Esophagus squamous epithelium (tissue), 5 donors: ENCODE measurements around the gene GLIS2. TPM values are rescaled to one million over a fixed set of nuclear protein-coding genes. Genes with fewer than 3 reads are reported as not detected.

Experiments
- DNase-seq: peaks from one replicate; lab custom pipeline; 2025; lab: John Stamatoyannopoulos, UW
- H3K27ac ChIP-seq, 4 donors: fragments of 200-600 bp; sonication (generic); one replicate each; pipeline ENCODE4 v1.5.1; 2016 to 2019; ENCODE audit warnings: mild to moderate bottlenecking in 1 of 4
- H3K27me3 ChIP-seq, 4 donors: fragments of 200-600 bp; sonication (generic); 1 replicate in 3 of 4; 2 replicates in 1 of 4; pipeline versions ENCODE4 v1.5.1 to v1.6.0; 2017 to 2021; ENCODE audit warnings: antibody characterized with exemption in 1 of 4
- H3K36me3 ChIP-seq, 3 donors: fragments of 200-600 bp; sonication (generic); one replicate each; pipeline ENCODE4 v1.5.1; 2016 to 2019
- H3K4me1 ChIP-seq, 3 donors: fragments of 200-600 bp; sonication (generic); one replicate each; pipeline ENCODE4 v1.5.1; 2017 to 2019
- H3K4me3 ChIP-seq, 4 donors: fragments of 200-600 bp; sonication (generic); 1 replicate in 3 of 4; 2 replicates in 1 of 4; pipeline ENCODE4 v1.5.1; 2016 to 2019; ENCODE audit warnings: mild to moderate bottlenecking in 2 of 4, moderate library complexity in 1 of 4
- H3K9me3 ChIP-seq, 3 donors: fragments of 200-600 bp; sonication (generic); one replicate each; pipeline ENCODE4 v1.5.1; 2016 to 2019
- CTCF ChIP-seq, 6 experiments: fragments of 450-650 bp in 4 of 6; fragments of 200-600 bp in 2 of 6; sonication (generic) in 2 of 6; IDR thresholded peaks; one replicate each; pipeline ENCODE4 v1.5.1; 2016 to 2019; ENCODE audit warnings: antibody characterized with exemption in 6 of 6, mild to moderate bottlenecking in 4 of 6, moderate library complexity in 4 of 6
- POLR2A ChIP-seq, 4 donors: fragments of 450-650 bp; IDR thresholded peaks; one replicate each; pipeline ENCODE4 v1.6.1; 2017; ENCODE audit warnings: antibody characterized with exemption in 4 of 4, mild to moderate bottlenecking in 4 of 4, moderate library complexity in 3 of 4
- WGBS, 2 donors: methylation state at CpG; one replicate each; pipeline ENCODE4 v1.1.5; 2018; 5-methylcytosine and 5-hydroxymethylcytosine counted together
- intact Hi-C: fragments of 100-400 bp; cut with DNase I; formaldehyde crosslinking; loops from one replicate; pipeline ENCODE4 v1.15.0; 2022
- total RNA-seq, 4 donors: library from RNA; depleted of rRNA; stranded (reverse); fragments of >200 nt; gene quantifications; one replicate each; pipeline ENCODE4 v1.1.0, GENCODE V29; 2016
- donor health status: DM: yes; HTN: yes; CAD: no.

GLIS2 gene
- total RNA-seq, 4 donors from 2014 or later: 0.30 to 1.7 (median 0.67) TPM

GRCh38 chr16:4288148-4288921, 27.5 kb upstream of the GLIS2 start:
- H3K9me3 ChIP-seq: no peaks in the 10 kb centered on the region
- no peak for DNase-seq
- intact Hi-C loops: loop anchor here (5.0 kb wide), 1 partner anchor 44 kb away; no protein-coding TSS in a partner anchor
- H3K4me1 ChIP-seq: peaks cover 0 to 29% (median 14%) of the 10 kb centered on the region in 3 donors
- no peak overlapping the region for H3K27ac ChIP-seq
- WGBS, 2 donors: 10 to 56% methylated on average over 2 to 18 of the region's 22 CpGs
- H3K4me3 ChIP-seq: no peak overlapping the region
- TF ChIP-seq POLR2A (IDR thresholded peaks at IDR 0.05) (no peak), CTCF (IDR thresholded peaks at IDR 0.05) (peak; percentile 76 to 98 (median 90))
- peaks cover 0 to 8% (median 0%) of the 10 kb centered on the region in 4 donors for H3K27me3 ChIP-seq
- H3K36me3 ChIP-seq: no peaks in the 10 kb centered on the region

GRCh38 chr16:4290236-4290830, 25.5 kb upstream of the GLIS2 start:
- Histone ChIP-seq H3K4me3 (no peak overlapping the region), H3K9me3 (no peaks in the 10 kb centered on the region), H3K27ac (no peak overlapping the region), H3K36me3 (no peaks in the 10 kb centered on the region), H3K27me3 (no peaks in the 10 kb centered on the region), H3K4me1 (peaks cover 8 to 42% (median 25%) of the 10 kb centered on the region in 3 donors)
- 71 to 75% methylated on average over 8 of the region's 8 CpGs for WGBS, 2 donors
- DNase-seq: no peak
- TF ChIP-seq POLR2A (IDR thresholded peaks at IDR 0.05) (no peak), CTCF (IDR thresholded peaks at IDR 0.05) (peak in 1 of 6 experiments; percentile 6)
- intact Hi-C loops: no loop called here

GRCh38 chr16:4291699-4292098, 24.2 kb upstream of the GLIS2 start:
- intact Hi-C loops: no loop called here
- TF ChIP-seq CTCF (IDR thresholded peaks at IDR 0.05): no peak
- TF ChIP-seq POLR2A (IDR thresholded peaks at IDR 0.05): no peak
- no peaks in the 10 kb centered on the region for H3K9me3 ChIP-seq
- 83 to 84% methylated on average over 4 of the region's 4 CpGs for WGBS, 2 donors
- no peak for DNase-seq
- no peaks in the 10 kb centered on the region for H3K36me3 ChIP-seq
- no peaks in the 10 kb centered on the region for H3K27me3 ChIP-seq
- peaks cover 8 to 42% (median 25%) of the 10 kb centered on the region in 3 donors for H3K4me1 ChIP-seq
- H3K27ac ChIP-seq: peak overlapping the region in 1 of 4 donors; percentile 16
- no peak overlapping the region for H3K4me3 ChIP-seq

- H3K4me3 ChIP-seq: no peak overlapping the region
These were observed 22.6 kb upstream of the GLIS2 start for GRCh38 chr16:4293181-4293716.

More at GRCh38 chr16:4293181-4293716, 22.6 kb upstream of the GLIS2 start:
- 53 to 70% methylated on average over 2 to 5 of the region's 14 CpGs for WGBS, 2 donors
- H3K9me3 ChIP-seq: no peaks in the 10 kb centered on the region
- H3K27me3 ChIP-seq: no peaks in the 10 kb centered on the region
- H3K27ac ChIP-seq: peak overlapping the region in 1 of 4 donors; percentile 41
- no peak for DNase-seq
- H3K4me1 ChIP-seq: peaks cover 11 to 45% (median 24%) of the 10 kb centered on the region in 3 donors
- TF ChIP-seq POLR2A (IDR thresholded peaks at IDR 0.05) (no peak), CTCF (IDR thresholded peaks at IDR 0.05) (no peak)
- no peaks in the 10 kb centered on the region for H3K36me3 ChIP-seq
- intact Hi-C loops: no loop called here
